Epithelial cell of esophagus (primary cell): ENCODE data around the gene ODAD3.

Experiments
- DNase-seq: peaks from one replicate; pipeline ENCODE4 v3.0.0; 2010; ENCODE audit warnings: low read depth
- H3K4me3 ChIP-seq: 2 replicates; pipeline ENCODE4 v1.5.1; 2011; ENCODE audit warnings: mild to moderate bottlenecking, low read length, control low read depth
- TF ChIP-seq, protein P1 (sequence below): IDR thresholded peaks from 2 replicates; pipeline ENCODE4 v1.5.1; 2011; ENCODE audit warnings: low read depth, mild to moderate bottlenecking, low read length, control low read depth, inconsistent platforms; ENCODE audit not compliant: insufficient read depth; ENCODE audit errors: missing control alignments

The ODAD3 gene

GRCh38 chr19:11425719-11426457 is 9.0 kb downstream of the ODAD3 start:
- TF ChIP-seq, protein P1, sequence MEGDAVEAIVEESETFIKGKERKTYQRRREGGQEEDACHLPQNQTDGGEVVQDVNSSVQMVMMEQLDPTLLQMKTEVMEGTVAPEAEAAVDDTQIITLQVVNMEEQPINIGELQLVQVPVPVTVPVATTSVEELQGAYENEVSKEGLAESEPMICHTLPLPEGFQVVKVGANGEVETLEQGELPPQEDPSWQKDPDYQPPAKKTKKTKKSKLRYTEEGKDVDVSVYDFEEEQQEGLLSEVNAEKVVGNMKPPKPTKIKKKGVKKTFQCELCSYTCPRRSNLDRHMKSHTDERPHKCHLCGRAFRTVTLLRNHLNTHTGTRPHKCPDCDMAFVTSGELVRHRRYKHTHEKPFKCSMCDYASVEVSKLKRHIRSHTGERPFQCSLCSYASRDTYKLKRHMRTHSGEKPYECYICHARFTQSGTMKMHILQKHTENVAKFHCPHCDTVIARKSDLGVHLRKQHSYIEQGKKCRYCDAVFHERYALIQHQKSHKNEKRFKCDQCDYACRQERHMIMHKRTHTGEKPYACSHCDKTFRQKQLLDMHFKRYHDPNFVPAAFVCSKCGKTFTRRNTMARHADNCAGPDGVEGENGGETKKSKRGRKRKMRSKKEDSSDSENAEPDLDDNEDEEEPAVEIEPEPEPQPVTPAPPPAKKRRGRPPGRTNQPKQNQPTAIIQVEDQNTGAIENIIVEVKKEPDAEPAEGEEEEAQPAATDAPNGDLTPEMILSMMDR = no peak
- no peak for DNase-seq
- H3K4me3 ChIP-seq = no peak overlapping the region

DNA sequence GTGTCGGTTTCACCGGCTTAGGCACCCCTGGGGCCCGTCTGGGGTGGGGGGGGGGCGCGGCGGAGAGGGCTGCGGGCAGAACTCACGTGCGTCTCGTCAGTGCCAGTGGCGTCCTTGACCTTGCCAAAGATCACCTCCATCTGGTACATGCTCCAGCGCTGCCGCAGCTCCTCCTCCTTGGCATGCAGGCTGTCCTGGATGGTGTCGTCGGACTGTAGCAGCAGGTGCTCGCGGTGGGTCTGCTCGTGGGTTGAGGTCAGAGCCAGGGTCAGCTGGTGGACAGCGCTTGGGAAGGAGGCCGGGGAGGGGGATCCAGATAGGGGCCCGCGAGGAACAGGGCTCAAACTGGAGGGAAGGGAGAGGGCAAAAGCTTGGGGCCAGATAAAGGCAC is 11.1 kb downstream of the ODAD3 start:
- no peak for DNase-seq
- TF ChIP-seq, protein P1 = no peak
- no peak overlapping the region for H3K4me3 ChIP-seq

GRCh38 chr19:11423164-11423790 is 11.6 kb downstream of the ODAD3 start:
- TF ChIP-seq, protein P1 = no peak
- DNase-seq = no peak
- no peak overlapping the region for H3K4me3 ChIP-seq

GRCh38 chr19:11422163-11423065 is 12.5 kb downstream of the ODAD3 start:
- no peak overlapping the region for H3K4me3 ChIP-seq
- TF ChIP-seq, protein P1 = no peak
- peak; percentile 94 for DNase-seq

DNA sequence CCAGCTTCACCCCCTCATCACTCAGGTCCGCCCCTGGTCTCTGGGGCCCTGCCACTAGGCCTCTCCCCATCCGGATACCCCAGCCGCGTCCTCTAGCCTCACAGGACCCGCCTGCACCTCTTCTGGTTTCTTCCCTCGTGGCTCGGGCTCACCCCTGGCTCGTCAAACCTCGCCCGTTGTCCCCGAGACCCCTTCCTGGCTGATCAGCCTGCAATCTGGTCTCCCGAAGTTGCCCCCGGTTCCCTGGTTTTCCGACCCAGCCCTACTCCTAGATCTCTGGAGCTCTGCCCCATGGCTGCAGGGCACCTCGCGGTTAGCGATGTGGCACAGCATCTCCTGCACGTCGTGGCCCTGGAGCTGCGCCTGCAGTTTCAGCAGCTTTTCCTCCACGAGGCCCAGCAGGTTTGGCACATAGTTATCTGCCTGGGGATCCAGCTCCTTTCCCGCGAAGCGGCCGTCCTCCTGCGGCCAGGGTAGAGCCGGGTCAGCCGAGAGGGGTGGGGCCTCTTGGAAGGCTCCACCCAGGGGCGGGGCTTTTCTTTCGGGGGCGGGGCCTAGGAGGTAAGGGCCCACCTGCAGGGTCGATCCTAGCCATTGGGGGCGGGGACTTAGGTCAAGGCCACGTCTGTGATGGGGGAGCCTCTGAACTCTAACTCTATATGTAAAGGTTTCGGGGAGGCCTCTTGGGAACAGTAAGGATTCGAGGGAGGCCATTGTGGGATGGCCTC is 13.4 kb downstream of the ODAD3 start:
- no peak overlapping the region for H3K4me3 ChIP-seq
- TF ChIP-seq, protein P1 = no peak
- DNase-seq = peak; percentile 25
